ENCODE results near the gene PLP2. TPM values are rescaled to one million over a fixed set of nuclear protein-coding genes. Genes with fewer than 3 reads are reported as not detected.
"Not testable (repeated sequence)": the region's sequence is repeated elsewhere in the genome, so short reads cannot be mapped to it uniquely, and the experiment has no call there.

The PLP2 gene
- total RNA-seq, 1 donor from 2014 or later, result 12.2 TPM

DNA sequence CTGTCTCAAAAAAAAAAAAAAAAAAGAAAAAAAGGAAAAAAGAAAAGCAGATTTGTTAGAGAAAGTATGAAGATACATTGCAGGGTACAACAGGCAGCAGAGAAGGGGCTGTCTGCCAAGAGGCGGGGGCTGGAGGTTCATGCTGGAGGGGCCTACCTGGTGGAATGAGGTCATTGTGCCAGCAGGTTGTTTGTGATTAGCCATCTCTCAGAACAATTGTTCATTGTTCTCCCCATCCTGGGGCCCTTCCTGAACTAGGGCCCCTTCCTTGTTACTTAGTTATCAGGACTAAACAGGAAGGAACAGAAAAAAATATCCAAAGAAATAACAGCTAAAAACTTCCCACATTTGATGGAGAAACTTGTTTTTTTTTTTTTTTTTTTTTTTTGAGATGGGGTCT is 34.2 kb upstream of the PLP2 start:
- no peak for DNase-seq
- no peaks in the 10 kb centered on the region for H3K36me3 Mint-ChIP-seq (ENCODE audit: unreplicated experiment)
- TF ChIP-seq, protein P1, sequence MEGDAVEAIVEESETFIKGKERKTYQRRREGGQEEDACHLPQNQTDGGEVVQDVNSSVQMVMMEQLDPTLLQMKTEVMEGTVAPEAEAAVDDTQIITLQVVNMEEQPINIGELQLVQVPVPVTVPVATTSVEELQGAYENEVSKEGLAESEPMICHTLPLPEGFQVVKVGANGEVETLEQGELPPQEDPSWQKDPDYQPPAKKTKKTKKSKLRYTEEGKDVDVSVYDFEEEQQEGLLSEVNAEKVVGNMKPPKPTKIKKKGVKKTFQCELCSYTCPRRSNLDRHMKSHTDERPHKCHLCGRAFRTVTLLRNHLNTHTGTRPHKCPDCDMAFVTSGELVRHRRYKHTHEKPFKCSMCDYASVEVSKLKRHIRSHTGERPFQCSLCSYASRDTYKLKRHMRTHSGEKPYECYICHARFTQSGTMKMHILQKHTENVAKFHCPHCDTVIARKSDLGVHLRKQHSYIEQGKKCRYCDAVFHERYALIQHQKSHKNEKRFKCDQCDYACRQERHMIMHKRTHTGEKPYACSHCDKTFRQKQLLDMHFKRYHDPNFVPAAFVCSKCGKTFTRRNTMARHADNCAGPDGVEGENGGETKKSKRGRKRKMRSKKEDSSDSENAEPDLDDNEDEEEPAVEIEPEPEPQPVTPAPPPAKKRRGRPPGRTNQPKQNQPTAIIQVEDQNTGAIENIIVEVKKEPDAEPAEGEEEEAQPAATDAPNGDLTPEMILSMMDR (IDR thresholded peaks at IDR 0.05; ENCODE audit: partially characterized antibody, unreplicated experiment), result no peak

DNA sequence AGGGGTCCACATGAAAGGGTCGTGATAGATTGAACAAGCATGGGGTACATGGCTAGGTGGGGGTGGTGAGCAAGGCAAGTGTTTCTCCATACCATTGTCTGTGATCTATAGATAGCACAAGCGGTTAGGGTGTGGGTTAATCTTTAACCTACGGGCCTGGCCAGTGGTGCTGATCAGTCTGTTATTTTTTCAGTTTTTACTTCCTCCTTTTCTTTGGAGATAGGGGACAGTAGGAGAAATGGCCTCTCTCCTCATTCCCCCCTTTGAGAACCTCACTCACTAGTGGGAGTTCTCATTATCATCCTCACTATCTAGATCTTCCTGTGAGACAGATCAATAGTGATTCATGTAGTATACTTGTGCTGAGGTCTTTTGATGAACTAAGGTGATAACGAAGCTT is 32.0 kb upstream of the PLP2 start:
- H3K27ac Mint-ChIP-seq (ENCODE audit: unreplicated experiment), result no peak overlapping the region

More for the DNA sequence above, 34.2 kb upstream of the PLP2 start:
- peaks cover 3% of the 10 kb centered on the region for H3K9me3 Mint-ChIP-seq (ENCODE audit: unreplicated experiment)
- H3K27ac Mint-ChIP-seq (ENCODE audit: unreplicated experiment), result no peak overlapping the region
- H3K27me3 Mint-ChIP-seq (ENCODE audit: unreplicated experiment), result no peaks in the 10 kb centered on the region
- no peaks in the 10 kb centered on the region for H3K4me1 Mint-ChIP-seq (ENCODE audit: low read depth, unreplicated experiment)
- H3K4me3 Mint-ChIP-seq (ENCODE audit: unreplicated experiment), result no peak overlapping the region

DNA sequence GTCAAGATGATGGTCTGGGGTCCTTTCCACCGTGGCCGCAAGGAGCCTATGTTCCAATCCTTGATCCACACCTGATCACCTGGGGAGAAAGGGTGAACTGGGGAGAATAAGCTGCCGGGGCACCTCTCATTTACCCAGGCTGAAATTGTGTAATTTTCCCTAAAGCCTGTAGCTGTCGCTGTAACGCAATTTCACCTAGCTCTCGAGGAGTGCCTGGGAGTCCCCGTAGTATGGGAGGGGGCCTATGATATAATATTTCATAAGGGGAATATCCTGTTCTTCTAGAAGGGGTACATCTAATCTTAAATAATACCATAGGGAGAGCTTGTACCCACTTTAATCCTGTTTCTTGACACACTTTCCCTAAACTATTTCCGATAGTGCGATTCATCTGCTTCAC is 29.4 kb upstream of the PLP2 start:
- not testable (repeated sequence) for H3K27me3 Mint-ChIP-seq (ENCODE audit: unreplicated experiment); DNase-seq; H3K4me1 Mint-ChIP-seq (ENCODE audit: low read depth, unreplicated experiment); H3K9me3 Mint-ChIP-seq (ENCODE audit: unreplicated experiment); H3K4me3 Mint-ChIP-seq (ENCODE audit: unreplicated experiment); H3K36me3 Mint-ChIP-seq (ENCODE audit: unreplicated experiment); H3K27ac Mint-ChIP-seq (ENCODE audit: unreplicated experiment)
- TF ChIP-seq, protein P1 (IDR thresholded peaks at IDR 0.05; ENCODE audit: partially characterized antibody, unreplicated experiment), result peak; percentile 15

More for the DNA sequence above, 32.0 kb upstream of the PLP2 start:
- TF ChIP-seq, protein P1 (IDR thresholded peaks at IDR 0.05; ENCODE audit: partially characterized antibody, unreplicated experiment), result no peak
- no peaks in the 10 kb centered on the region for H3K36me3 Mint-ChIP-seq (ENCODE audit: unreplicated experiment)
- no peaks in the 10 kb centered on the region for H3K4me1 Mint-ChIP-seq (ENCODE audit: low read depth, unreplicated experiment)
- DNase-seq, result no peak
- H3K4me3 Mint-ChIP-seq (ENCODE audit: unreplicated experiment), result no peak overlapping the region
- peaks cover 2% of the 10 kb centered on the region for H3K9me3 Mint-ChIP-seq (ENCODE audit: unreplicated experiment)
- no peaks in the 10 kb centered on the region for H3K27me3 Mint-ChIP-seq (ENCODE audit: unreplicated experiment)

DNA sequence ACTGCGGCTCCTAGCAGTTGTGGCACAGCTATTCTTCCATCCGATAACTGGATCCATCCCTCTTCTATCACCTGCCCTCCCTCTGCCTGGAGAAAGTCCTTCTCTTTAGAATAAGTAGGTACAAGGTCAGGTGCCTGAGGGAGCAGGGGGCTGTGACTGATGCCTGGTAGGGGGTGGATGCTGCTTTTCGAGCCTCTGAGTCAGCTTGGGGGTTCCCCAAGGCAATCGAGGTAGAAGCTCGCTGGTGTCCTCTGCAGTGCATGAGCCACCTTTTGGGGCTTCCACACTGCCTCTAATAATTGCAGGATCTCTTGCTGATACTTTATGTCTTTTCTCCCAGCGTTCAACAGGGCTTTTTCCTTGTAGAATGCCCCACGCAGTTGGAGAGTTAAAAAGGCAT is 28.5 kb upstream of the PLP2 start:
- H3K36me3 Mint-ChIP-seq (ENCODE audit: unreplicated experiment); H3K27ac Mint-ChIP-seq (ENCODE audit: unreplicated experiment); DNase-seq; H3K4me3 Mint-ChIP-seq (ENCODE audit: unreplicated experiment); H3K9me3 Mint-ChIP-seq (ENCODE audit: unreplicated experiment); H3K27me3 Mint-ChIP-seq (ENCODE audit: unreplicated experiment); H3K4me1 Mint-ChIP-seq (ENCODE audit: low read depth, unreplicated experiment): not testable (repeated sequence)

DNA sequence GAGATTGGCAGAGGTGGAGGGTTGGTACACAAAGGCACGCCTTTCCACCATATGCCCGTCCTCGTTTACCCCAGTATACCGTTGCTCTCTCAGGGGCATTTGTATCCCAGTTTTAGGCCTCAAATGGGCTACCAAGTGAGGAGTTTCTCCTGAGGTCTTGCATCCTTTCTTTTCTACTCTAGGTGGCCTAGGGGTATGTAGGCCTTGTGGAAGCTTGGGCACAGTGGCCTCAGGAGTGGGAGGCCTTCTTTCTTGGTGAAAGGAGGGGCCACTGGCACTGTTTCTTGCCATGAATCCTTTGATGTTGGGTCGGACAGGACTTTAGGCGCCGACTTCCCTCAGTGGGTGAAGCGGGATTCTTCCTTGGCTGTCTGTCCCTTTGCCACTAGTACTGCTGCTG is 24.4 kb upstream of the PLP2 start:
- Mint-ChIP-seq H3K4me1 (ENCODE audit: low read depth, unreplicated experiment) (no peaks in the 10 kb centered on the region), H3K9me3 (ENCODE audit: unreplicated experiment) (peaks cover 2% of the 10 kb centered on the region), H3K36me3 (ENCODE audit: unreplicated experiment) (no peaks in the 10 kb centered on the region), H3K27me3 (ENCODE audit: unreplicated experiment) (no peaks in the 10 kb centered on the region), H3K27ac (ENCODE audit: unreplicated experiment) (no peak overlapping the region), H3K4me3 (ENCODE audit: unreplicated experiment) (no peak overlapping the region)
- no peak for DNase-seq
- TF ChIP-seq, protein P1 (IDR thresholded peaks at IDR 0.05; ENCODE audit: partially characterized antibody, unreplicated experiment), result no peak

DNA sequence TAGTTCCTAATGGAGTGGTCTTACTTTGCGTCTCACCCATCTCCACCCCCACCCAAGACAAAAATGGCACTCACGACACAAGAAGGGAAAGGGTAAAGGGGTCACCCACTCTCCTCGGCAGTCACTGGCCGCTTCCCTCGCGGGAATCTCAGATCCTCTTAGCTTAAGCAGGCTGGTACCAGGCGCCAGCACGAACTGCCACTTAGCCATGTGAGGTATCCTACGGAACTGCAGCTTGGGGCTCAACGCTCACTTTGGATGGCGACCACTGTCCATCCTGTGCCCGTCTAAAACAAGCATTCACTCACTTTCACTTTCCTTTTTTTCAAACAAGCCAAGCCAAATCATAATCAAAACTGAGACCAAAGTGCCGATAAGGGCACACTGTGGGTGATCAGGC is 23.8 kb upstream of the PLP2 start:
- peaks cover 2% of the 10 kb centered on the region for H3K9me3 Mint-ChIP-seq (ENCODE audit: unreplicated experiment)
- H3K27ac Mint-ChIP-seq (ENCODE audit: unreplicated experiment), result no peak overlapping the region
- TF ChIP-seq, protein P1 (IDR thresholded peaks at IDR 0.05; ENCODE audit: partially characterized antibody, unreplicated experiment), result no peak
- no peak overlapping the region for H3K4me3 Mint-ChIP-seq (ENCODE audit: unreplicated experiment)
- DNase-seq, result no peak
- H3K36me3 Mint-ChIP-seq (ENCODE audit: unreplicated experiment), result no peaks in the 10 kb centered on the region
- no peaks in the 10 kb centered on the region for H3K27me3 Mint-ChIP-seq (ENCODE audit: unreplicated experiment)
- no peaks in the 10 kb centered on the region for H3K4me1 Mint-ChIP-seq (ENCODE audit: low read depth, unreplicated experiment)

DNA sequence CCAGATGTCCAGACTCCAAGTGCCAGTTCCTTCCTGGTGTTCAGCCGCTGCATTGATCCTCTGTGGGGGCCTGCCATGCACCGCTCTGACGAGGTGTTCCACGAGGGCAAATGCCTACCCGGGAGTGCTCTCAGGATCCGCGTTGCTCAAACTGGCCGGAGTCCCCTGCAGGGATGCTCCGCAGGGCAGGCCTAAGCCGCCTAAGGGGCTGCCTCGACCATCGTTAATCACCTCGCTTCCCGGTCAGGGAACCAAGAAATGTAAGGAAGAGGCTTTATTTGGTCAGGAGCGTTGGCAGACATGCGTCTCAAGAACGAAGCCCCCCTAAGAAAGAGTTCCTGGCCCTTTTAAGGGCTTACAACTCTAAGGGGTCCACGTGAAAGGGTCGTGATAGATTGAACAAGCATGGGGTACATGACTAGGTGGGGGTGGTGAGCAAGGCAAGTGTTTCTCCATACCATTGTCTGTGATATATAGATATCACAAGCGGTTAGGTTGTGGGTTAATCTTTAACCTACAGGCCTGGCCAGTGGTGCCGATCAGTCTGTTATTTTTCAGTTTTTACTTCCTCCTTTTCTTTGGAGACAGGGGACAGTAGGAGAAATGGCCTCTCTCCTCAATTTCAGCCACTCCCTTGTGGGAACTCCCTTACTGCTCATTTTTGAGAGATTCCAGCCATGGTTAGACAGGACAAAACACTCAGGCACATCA is 23.2 kb upstream of the PLP2 start:
- H3K4me3 Mint-ChIP-seq (ENCODE audit: unreplicated experiment); H3K36me3 Mint-ChIP-seq (ENCODE audit: unreplicated experiment); H3K9me3 Mint-ChIP-seq (ENCODE audit: unreplicated experiment); H3K4me1 Mint-ChIP-seq (ENCODE audit: low read depth, unreplicated experiment); H3K27ac Mint-ChIP-seq (ENCODE audit: unreplicated experiment); H3K27me3 Mint-ChIP-seq (ENCODE audit: unreplicated experiment); DNase-seq: not testable (repeated sequence)

DNA sequence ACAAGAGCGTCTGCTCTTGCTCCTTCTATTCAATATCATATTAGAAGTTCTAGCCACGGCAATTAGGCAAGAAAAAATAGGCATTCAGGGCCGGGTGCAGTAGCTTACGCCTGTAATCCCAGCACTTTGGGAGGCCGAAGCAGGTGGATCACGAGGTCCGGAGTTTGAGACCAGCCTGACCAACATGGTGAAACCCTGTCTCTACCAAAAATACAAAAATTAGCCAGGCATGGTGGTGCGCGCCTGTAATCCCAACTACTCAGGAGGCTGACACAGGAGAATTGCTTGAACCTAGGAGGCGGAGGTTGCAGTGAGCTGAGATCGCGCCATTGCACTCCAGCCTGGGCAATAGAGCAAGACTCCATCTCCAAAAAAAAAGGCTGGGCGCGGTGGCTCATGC is 22.4 kb upstream of the PLP2 start:
- H3K9me3 Mint-ChIP-seq (ENCODE audit: unreplicated experiment); H3K27me3 Mint-ChIP-seq (ENCODE audit: unreplicated experiment); H3K36me3 Mint-ChIP-seq (ENCODE audit: unreplicated experiment); H3K27ac Mint-ChIP-seq (ENCODE audit: unreplicated experiment); H3K4me1 Mint-ChIP-seq (ENCODE audit: low read depth, unreplicated experiment); DNase-seq; H3K4me3 Mint-ChIP-seq (ENCODE audit: unreplicated experiment): not testable (repeated sequence)

Measured in glutamatergic neuron (in vitro differentiated cells).